ENCODE results near the gene SULT1A3. TPM values are rescaled to one million over a fixed set of nuclear protein-coding genes. Genes with fewer than 3 reads are reported as not detected.
"Not testable (repeated sequence)": the region's sequence is repeated elsewhere in the genome, so short reads cannot be mapped to it uniquely, and the experiment has no call there.

SULT1A3 gene
- total RNA-seq, result 3.5 and 3.9 TPM in 2 replicates

- H3K4me3 ChIP-seq (ENCODE audit: low read depth, low read length); DNase-seq (ENCODE audit: low read depth): not testable (repeated sequence)
Measured at GRCh38 chr16:30199049-30199448, at the start of gene SULT1A3. Gene SULT1A3 (plus strand): TSS chr16:30199255. CDS start chr16:30200729, 1,474 bp downstream.

- DNase-seq (ENCODE audit: low read depth), result no peak
- TF ChIP-seq CTCF (IDR thresholded peaks at IDR 0.05; ENCODE audit: insufficient read depth, low read depth, low read length), result no peak
- H3K4me3 ChIP-seq (ENCODE audit: low read depth, low read length), result no peak overlapping the region
Measured at GRCh38 chr16:30151091-30151490, 48.0 kb upstream of the SULT1A3 start.

- no peak overlapping the region for H3K4me3 ChIP-seq (ENCODE audit: low read depth, low read length)
- no peak for TF ChIP-seq CTCF (IDR thresholded peaks at IDR 0.05; ENCODE audit: insufficient read depth, low read depth, low read length)
- DNase-seq (ENCODE audit: low read depth), result no peak
Measured at GRCh38 chr16:30152517-30152916, 46.5 kb upstream of the SULT1A3 start.

- no peak for TF ChIP-seq CTCF (IDR thresholded peaks at IDR 0.05; ENCODE audit: insufficient read depth, low read depth, low read length)
- no peak overlapping the region for H3K4me3 ChIP-seq (ENCODE audit: low read depth, low read length)
- DNase-seq (ENCODE audit: low read depth), result no peak
Measured at GRCh38 chr16:30155188-30155587, 43.9 kb upstream of the SULT1A3 start.

GRCh38 chr16:30157214-30157613 is 41.8 kb upstream of the SULT1A3 start:
- no peak for DNase-seq (ENCODE audit: low read depth)
- TF ChIP-seq CTCF (IDR thresholded peaks at IDR 0.05; ENCODE audit: insufficient read depth, low read depth, low read length), result no peak
- H3K4me3 ChIP-seq (ENCODE audit: low read depth, low read length), result no peak overlapping the region

- TF ChIP-seq CTCF (IDR thresholded peaks at IDR 0.05; ENCODE audit: insufficient read depth, low read depth, low read length), result no peak
- DNase-seq (ENCODE audit: low read depth), result no peak
- H3K4me3 ChIP-seq (ENCODE audit: low read depth, low read length), result no peak overlapping the region
Measured at GRCh38 chr16:30163538-30163937, 35.5 kb upstream of the SULT1A3 start.

- no peak for TF ChIP-seq CTCF (IDR thresholded peaks at IDR 0.05; ENCODE audit: insufficient read depth, low read depth, low read length)
- H3K4me3 ChIP-seq (ENCODE audit: low read depth, low read length), result no peak overlapping the region
- no peak for DNase-seq (ENCODE audit: low read depth)
Measured at GRCh38 chr16:30166202-30166902, 32.7 kb upstream of the SULT1A3 start.

GRCh38 chr16:30168746-30169145 is 30.3 kb upstream of the SULT1A3 start:
- DNase-seq (ENCODE audit: low read depth); H3K4me3 ChIP-seq (ENCODE audit: low read depth, low read length): not testable (repeated sequence)

- not testable (repeated sequence) for DNase-seq (ENCODE audit: low read depth)
Measured at GRCh38 chr16:30169416-30169815, 29.6 kb upstream of the SULT1A3 start.

GRCh38 chr16:30170145-30170544 is 28.9 kb upstream of the SULT1A3 start:
- not testable (repeated sequence) for H3K4me3 ChIP-seq (ENCODE audit: low read depth, low read length); DNase-seq (ENCODE audit: low read depth)

More at GRCh38 chr16:30169416-30169815, 29.6 kb upstream of the SULT1A3 start:
- not testable (repeated sequence) for H3K4me3 ChIP-seq (ENCODE audit: low read depth, low read length)

Measured in fibroblast of villous mesenchyme (primary cell).